GM18861 (cell line): ENCODE data around the gene CTXN1.
"Not testable (repeated sequence)": the region's sequence is repeated elsewhere in the genome, so short reads cannot be mapped to it uniquely, and the experiment has no call there.

Experiments
- ATAC-seq: cut with Tn5 transposase; IDR thresholded peaks from one replicate; pipeline ENCODE4 v1.9.1; 2021; ENCODE audit not compliant: unreplicated experiment

The CTXN1 gene

GRCh38 chr19:7926021-7926726 lies at the start of gene CTXN1:
Gene CTXN1 (minus strand): TSS chr19:7926135. CDS start chr19:7925538, 597 bp downstream.
- ATAC-seq, result no peak

- no peak for ATAC-seq
These were observed 49.1 kb upstream of the CTXN1 start for GRCh38 chr19:7975037-7975436.

- ATAC-seq, result no peak
These were observed 47.9 kb upstream of the CTXN1 start for GRCh38 chr19:7973883-7974282.

GRCh38 chr19:7971553-7972520 lies 45.9 kb upstream of the CTXN1 start:
- no peak for ATAC-seq

- no peak for ATAC-seq
These were observed 44.9 kb upstream of the CTXN1 start for GRCh38 chr19:7970716-7971448.

GRCh38 chr19:7969555-7969939 lies 43.6 kb upstream of the CTXN1 start:
- no peak for ATAC-seq

GRCh38 chr19:7968796-7969554 lies 43.0 kb upstream of the CTXN1 start:
- ATAC-seq, result no peak

GRCh38 chr19:7968008-7968795 lies 42.3 kb upstream of the CTXN1 start:
- no peak for ATAC-seq

GRCh38 chr19:7965921-7966665 lies 40.2 kb upstream of the CTXN1 start:
- no peak for ATAC-seq

GRCh38 chr19:7965259-7965841 lies 39.4 kb upstream of the CTXN1 start:
- ATAC-seq, result no peak

GRCh38 chr19:7963566-7963965 lies 37.6 kb upstream of the CTXN1 start:
- ATAC-seq, result no peak

GRCh38 chr19:7962644-7963268 lies 36.8 kb upstream of the CTXN1 start:
- ATAC-seq, result no peak

GRCh38 chr19:7961920-7962626 lies 36.1 kb upstream of the CTXN1 start:
- no peak for ATAC-seq

GRCh38 chr19:7961082-7961481 lies 35.1 kb upstream of the CTXN1 start:
- ATAC-seq, result not testable (repeated sequence)

GRCh38 chr19:7959211-7959610 lies 33.3 kb upstream of the CTXN1 start:
- no peak for ATAC-seq

GRCh38 chr19:7955696-7956095 lies 29.8 kb upstream of the CTXN1 start:
- no peak for ATAC-seq

- ATAC-seq, result no peak
These were observed 27.6 kb upstream of the CTXN1 start for GRCh38 chr19:7953576-7953975.

GRCh38 chr19:7953060-7953459 lies 27.1 kb upstream of the CTXN1 start:
- no peak for ATAC-seq
